CD4-positive, alpha-beta T cell treated with Interleukin-15 for 1 hour (primary cell): Measurements from ENCODE around the gene STARD4.

Source experiments
- DNase-seq: peaks from one replicate; pipeline ENCODE4 v3.0.0-alpha.2; 2020

The STARD4 gene

DNA sequence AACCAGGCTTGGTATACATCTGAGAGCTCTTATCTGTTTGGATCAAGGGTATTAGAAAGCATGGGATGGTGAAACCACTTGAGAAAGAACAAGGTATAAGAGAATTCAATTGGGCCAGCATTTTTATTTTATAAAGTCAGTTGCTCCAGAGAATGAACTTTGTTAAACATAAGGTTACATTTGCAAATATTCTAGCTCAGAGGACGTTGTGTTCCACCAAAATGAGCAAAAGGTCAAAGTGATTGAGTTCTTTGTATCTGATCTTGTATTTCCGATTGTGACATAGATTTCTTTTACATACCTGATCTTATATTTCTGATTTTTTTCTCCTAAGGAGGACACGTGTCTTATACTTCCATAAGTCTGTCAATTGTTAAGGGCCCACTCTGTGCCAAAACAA is 8.6 kb upstream of the STARD4 start:
- no peak for DNase-seq

DNA sequence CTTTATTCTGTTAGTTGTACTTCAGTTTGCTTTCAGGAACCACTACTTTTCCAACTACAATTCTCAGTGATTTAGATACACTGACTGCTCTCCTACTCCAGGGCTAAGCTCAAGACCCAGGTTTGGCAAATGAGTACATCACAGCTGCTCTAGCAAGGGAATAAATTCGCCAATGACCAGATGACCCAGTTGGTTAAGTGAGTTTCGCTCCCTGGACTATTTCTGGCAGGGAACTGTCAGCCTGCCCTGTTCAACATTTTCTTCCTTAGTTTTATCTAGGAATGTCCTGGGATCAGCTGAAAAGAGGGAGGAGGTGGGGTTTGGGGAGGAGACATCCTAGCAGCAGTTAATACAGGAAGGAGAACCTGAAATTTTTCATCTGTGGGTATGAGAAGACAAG is 6.4 kb upstream of the STARD4 start:
- no peak for DNase-seq

DNA sequence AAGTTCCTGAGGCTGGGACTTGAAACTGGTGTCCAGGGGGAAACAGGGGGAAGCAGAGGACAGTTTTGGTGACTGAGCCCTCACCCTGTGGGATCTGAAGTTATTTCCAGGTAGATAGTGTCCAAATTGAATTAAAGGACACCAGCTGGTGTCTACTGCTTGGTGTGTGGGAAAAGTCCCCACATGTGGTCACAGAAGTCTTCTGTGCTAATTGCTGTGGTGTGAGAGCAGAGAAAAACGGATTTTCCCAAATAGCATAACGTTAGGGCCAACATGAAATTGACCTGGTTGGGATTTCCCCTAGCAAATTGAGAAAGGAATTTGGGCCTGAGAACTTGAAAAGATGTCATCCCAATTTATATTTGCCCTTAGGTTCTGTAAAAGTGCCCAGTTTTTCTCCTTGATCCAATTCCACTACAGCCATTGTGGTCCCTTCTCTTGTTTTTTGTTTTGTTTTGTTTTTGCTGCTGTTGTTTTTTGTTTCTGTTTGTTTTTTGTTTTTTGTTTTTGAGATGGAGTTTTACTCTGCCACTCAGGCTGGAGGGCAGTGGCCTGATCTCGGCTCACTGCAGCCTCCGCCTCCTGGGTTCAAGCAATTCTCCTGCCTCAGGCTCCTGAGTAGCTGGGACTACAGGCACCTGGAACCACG is 5.6 kb upstream of the STARD4 start:
- DNase-seq = no peak

DNA sequence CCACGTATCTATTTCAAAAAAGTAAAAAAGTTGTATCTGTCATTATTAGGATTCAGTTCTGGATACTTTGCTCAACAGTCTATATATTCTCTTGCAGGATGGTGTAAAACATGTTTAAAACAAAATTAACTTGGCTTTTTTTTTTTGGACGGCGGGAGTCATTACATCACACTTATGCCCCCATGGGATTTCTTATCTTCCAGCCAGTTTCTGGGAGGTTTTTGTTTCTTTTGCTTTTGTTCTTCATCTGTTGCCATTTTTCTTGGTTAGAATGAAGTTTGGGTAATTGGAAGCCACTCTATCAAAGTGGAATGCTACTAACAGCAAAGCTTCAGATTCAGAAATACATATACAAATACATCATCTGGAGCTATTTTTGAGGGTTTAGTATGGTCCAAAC is 1.8 kb upstream of the STARD4 start:
- no peak for DNase-seq

DNA sequence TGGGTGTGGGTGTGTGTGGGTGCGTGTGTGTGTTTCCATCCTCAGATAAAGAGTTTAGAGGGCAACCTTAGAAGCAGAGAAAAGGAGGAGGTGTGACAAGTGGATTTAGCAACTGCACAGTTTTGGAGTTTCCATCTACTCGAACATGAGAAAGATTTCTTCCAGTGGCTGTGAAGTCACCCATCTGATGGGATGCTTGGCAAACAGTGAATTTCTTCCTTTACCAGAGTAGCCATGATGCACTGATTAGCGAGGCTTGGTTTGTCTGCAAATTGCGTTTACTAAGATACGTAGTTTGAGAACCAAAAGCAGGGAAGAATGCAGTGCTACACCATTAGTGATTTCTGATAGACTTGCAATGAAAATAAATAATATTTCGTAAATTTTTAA is 791 bp upstream of the STARD4 start:
- no peak for DNase-seq

DNA sequence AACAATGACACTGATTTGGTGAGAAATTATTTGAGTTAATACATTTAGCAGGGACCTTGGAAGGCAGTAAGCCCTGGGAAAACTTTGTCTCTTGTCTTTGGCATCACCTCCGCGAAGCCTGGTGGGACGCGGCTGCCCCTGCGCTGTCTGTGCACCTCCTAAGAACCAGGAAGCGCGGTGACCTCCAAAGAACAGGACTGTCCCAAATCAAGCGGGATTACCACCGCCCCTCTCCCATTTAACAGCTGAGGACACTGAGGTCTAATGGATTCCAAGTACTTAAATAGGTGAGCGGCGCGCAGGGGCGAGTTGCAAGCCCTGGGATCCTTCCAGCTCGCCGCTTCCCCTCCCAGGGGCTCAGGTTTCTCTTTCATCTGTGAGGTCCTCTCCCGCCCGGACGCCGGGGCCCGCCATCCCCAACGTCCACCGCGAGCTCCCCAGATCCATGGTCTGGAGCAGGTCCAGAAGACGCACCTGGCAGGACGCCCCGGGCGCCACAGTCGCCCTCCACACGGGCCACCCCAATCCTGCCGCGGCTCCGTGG is 432 bp downstream of the STARD4 start:
- DNase-seq = peak; percentile 18

DNA sequence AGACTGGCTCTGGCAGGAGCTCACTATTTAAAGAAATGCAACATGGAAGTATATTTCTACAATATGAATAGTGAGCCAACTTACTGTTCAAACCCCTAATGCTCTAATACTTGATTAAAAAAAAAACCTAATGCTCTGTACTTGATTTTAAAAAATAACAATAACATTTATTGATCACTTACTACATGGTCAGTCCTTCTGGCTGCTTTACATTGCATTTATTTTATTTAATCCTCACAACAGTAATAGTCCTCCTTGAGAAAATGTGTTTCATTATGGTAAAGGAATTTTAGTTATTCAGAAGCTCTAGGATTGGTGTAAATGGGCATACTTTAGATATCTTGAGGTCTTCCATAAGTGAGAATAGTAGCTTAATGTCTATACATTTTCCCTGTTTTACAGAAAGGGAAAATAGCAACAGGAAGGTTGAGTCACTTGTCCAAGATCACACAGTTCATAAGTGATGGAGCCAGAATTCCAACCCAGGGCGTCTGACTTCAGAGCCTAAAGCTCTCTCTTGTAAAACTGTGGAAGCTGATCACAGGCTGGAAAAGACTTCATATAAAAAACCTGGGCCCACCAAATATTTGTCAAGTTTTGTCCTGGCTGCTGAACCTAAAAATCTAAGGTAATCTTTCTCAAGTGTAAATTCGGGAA is 1.0 kb downstream of the STARD4 start:
- DNase-seq = no peak

DNA sequence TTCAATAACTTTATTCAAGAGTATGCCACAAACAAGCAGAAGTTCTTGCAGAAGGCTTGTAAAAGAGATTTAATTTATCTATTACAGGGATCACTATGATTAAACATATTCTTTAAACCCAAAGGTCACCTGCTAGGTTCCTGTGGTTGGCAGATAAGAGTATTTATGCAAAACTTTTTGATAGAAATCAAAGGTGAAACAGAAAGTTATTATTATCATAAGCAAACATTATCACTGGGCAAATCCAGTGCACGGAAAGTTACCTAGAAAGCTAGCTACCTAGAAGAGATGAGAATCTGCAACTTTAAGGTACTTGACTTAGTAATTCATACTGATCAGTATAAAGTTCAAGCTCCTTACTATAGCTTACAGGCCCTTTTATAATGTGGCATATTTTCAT is 3.2 kb downstream of the STARD4 start:
- DNase-seq = no peak

DNA sequence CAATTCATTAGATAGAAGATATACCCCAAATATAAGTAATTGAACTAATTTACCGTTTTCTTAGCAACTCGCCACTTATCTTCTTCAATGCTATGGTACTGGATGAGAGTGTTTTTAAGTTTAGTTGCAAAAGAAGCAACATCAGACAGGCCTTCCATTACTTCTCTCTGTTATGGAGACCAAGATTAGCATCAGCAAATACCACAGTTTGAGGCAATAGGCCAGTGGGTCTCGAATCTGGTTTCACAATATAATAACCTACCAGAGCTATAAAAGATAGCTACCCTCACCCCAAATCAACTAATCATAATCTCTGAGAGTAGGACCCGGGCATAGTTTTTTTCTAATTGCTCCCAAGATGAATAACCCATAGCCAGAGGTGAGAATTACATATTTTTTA is 5.1 kb downstream of the STARD4 start:
- DNase-seq = no peak

DNA sequence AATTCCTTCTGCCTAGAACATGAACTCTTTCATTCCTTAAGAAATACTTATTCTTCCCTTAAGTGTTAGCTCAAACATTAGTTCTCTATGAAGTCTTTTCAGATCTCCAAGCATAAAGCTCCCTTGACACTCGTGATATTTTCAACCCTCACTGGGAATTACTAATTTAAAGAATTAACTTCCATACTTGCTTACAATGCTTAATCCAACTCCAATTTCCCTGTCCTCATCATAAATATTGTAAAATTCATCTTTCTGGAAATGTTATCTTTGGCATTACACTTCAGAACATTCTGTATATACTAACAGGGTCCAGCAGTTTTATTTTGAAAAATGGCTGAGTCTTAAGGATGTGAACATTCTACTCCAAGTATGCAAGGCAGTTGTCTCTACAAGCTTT is 7.2 kb downstream of the STARD4 start:
- no peak for DNase-seq

DNA sequence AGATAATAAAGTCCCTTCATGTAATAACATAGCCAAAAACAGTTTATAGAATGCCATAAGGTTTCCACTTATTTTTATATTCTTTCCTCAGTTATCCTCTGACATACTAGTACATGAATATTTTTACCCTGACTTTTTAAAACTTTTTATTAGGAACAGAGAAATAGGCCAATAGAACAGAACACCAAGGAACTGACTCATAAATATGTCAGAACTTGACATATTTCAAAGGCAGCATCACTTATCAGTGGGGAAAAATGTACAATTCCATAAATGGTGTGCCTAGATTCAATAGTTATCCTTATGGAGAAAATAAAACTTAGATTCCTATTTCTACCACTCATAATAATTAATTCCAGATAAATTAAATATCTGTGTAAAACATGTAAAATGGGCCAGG is 9.4 kb downstream of the STARD4 start:
- DNase-seq = no peak

DNA sequence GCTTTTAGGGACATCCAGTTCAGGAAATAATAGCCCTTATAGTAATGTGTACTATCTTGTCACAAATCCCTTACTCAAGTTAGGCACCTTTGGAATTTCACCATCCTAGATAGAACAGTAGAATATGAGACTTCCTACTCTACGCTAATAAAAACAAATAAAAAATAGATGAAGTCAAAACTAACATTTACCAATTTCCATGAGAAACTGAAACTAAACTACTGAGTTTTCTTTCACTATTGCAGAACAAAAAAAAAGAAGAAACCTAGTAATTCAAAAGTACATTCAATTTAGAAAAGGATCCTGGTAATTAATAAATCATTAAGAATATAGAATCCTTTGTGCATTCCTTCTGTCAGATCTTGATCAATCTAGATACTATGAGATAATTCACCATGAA is 14.0 kb downstream of the STARD4 start:
- DNase-seq = no peak

DNA sequence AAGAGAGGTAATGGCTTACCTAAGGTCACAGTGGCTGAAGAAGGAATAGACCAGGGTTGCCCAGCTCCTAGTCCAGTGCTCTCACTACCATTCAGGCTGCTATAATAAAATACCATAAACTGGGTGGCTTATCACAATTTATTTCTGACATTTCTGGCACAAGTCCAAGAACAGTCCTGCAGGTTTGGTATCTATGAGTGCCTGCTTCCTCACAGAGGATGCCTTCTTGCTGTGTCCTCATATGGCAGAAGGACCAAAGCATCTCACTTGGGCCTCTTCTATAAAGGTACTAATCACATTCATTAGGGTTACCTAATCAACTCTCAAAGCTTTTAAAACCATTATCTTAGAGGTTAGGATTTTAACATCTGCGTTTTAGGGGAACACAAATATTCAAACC is 17.2 kb downstream of the STARD4 start:
- no peak for DNase-seq

DNA sequence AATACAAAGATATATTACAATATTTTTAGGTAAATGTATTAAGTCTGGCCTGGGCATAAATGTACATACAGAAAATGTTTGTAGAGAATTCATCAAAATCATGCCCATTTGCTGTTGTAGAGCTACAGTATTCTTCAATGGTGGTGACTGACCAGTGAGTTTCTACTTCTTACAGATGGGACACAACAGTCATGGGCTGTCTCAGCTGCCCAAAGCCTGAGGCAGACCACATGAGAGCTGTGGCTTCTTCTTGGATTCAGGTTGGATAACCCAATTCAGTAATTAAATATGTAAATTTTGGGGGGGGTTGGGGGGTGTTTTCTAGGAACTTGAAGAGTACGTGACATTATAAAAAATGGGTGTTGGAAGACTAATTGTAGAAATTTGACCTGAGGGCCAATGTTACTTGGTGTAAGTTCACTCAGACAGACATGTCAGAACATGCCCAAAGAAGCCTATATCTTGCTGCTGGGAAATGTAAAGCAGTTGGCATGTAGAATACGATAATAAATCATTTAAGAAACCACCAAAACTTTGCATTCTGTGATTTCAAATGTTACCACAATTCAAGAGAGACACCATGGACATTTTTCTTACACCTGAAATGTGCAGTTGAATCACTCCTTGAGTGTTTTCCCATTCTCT is 17.9 kb downstream of the STARD4 start:
- DNase-seq = no peak

DNA sequence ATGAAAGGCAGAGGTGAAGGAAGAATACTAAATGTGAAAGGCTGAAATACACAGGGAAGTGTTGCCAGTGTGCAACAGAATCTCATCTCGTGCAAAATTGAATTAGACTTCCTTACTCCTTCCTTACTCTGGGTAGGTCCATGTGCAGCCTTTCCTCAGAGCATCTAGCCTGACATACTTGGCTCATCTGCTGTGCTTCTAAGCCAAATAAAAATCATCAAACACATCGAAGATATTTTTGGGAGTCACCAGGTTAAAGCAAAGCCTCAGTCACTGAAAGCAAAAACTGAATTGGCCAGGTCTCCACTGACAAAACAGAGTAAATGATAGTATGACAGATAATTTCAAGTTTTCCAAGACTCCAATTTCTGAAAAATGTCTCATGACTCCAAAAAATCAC is 19.3 kb downstream of the STARD4 start:
- no peak for DNase-seq

DNA sequence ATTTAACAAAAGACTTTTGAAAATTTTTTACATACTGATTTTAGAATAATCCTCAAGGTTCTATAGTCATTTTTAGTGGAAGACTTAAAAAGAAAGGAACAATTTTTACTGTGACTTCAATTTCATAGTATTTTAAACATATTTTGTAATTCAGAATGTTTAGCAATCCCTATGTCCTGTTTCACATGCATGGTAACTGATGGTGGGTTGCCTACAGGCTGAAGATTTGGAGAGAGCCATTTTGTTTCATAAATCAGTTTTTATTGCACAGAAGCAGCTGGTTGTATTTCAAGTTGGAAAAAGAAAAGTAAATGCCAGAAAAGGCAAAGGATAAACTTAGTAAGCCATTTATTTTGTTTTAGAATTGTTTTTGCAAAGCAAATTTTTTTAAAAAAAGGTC is 24.0 kb downstream of the STARD4 start:
- no peak for DNase-seq

DNA sequence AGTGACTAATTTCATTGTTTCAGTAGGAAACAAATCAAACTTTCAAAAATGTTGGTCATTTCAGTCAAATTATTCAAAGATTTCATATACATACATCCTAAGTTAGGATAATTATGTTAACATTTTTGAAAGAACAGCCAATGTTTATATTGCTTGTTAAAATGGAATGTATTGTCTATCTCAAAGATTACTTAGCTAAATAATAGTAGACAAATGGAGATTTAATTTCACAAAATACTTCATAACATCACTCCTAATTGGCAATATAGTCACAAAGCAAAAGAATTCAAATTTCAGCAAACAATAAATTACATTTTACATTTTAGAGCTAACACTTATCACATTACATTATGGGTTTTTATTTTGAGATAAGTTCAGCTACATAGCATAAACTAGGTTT is 25.4 kb downstream of the STARD4 start:
- DNase-seq = no peak

DNA sequence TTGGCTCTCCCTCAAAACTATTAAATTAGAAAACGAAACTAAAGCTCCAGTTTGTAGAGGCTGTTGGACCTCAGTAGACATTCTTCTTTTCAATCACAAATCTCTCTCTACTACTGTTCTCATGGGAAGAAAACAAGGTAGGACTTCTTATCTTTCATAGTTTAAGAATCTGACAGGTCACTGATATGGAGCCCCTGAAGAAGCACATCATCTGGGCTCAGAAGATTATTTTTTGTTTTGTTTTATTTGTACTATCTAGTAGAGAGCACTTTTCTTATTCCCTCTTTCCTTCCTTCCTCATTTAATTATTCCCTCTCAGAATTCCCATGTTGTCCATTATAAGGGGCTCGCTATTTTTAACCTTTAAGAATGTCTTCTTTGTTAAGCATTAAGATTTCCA is 26.3 kb downstream of the STARD4 start:
- DNase-seq = no peak

DNA sequence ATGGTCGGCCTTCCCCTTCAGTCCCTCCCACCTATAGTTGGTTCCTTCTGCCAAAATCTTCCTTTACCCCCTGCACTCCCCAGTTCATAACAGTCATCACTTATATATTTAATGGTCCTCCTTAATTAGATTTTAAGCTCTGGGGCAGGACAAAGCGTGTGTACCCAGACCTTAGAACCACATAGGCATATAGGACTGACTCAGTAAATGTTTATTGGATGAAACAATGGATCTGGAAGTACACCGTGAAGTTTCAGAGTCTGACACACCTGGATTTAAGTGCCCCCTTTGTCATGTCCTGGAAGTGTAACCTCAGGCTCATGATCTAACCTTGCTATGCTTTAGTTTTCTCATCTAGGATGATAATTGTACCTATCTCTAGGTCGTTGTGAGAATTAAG is 32.0 kb downstream of the STARD4 start:
- DNase-seq = no peak

DNA sequence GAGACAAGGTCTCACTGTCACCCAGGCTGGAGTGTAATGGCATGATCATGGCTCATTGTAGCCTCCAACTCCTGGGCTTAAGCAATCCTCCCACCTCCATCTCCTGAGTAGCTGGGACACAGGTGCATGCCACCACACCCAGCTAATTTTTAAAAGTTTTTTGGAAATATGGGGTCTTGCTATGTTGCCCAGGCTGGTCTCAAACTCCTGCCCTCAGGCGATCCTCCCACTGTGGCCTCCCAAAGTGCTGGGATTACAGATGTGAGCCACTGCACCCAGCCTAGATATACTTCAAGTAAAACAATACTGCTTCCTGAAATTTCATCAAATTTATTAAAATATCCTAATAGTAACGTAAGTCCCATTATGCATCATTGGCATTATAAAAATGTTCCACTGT is 33.4 kb downstream of the STARD4 start:
- no peak for DNase-seq

DNA sequence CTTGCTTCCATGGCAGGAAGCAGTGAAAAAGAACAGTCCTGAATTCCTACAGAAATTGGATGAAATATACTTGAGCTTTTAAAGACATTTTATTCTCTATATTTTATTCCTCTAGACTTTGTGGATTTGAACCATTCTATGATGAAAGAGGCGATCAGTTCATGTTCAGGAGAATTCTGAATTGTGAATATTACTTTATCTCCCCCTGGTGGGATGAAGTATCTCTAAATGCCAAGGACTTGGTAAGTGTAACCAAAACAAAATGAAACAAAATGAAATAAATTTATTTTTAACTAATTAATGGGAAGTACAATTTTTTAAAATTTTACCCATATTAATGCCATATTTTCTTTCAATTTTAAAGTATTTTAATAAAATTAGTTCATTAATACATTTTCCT is 34.1 kb downstream of the STARD4 start:
- DNase-seq = no peak

DNA sequence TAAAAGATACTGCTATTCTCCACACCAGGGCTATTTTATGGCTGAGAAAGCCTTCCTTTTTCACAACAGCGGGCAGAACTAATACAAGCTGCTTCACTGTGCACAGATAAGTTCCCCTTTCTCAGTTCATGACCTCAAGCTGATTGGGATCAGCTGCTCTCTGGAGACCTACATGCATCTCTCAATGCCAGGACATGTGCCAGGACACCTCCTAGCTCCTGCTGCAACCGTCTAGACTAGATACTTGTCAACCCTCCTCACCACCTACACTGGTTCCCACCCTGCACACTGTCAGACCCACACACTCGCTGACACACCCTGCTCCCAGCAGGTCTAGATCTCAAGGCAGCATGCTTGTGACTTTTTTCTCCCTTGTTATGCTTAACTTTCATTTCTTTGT is 39.8 kb downstream of the STARD4 start:
- DNase-seq = no peak

DNA sequence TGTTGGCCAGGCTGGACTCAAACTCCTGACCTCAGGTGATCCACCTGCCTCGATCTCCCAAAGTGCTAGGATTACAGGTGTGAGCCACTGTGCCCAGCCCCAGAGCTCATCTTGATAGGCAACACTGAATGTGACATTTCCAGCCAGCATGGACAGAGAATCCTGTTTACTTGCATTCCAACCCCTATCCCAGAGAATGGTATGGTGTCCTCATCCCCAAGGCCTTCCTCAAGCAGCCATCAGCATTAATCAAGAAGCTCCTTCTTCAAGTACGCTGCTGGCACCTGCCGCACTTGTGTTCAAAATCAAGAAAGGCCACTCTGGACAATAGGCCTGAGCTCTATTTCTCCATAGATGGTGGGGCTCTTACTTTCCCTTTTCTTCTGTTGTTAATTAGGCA is 40.2 kb downstream of the STARD4 start:
- DNase-seq = no peak

DNA sequence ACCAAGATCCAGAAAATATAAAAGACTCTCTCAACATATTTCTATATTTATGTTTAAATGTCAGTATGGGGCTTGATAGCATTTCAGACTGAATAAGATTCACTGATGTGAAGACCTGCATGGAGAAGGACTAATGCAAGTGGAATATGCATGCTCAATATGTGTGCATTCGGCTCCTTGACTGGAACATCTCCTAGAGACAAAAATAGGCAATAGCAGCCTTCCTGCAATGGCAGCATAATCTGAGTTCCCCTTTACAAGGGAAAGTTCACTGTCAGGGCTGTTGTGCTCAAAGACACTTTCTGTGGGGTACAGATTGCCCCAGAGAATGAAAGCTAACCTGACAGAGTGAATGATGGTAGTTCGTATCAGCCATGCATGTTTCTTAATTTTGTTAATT is 42.4 kb downstream of the STARD4 start:
- DNase-seq = no peak
